Measurements from ENCODE around the gene ADAMTS16. TPM values are rescaled to one million over a fixed set of nuclear protein-coding genes. Genes with fewer than 3 reads are reported as not detected.

ADAMTS16 gene
- total and polyA plus RNA-seq, 8 donors = 0.42 to 3.5 (median 2.2) TPM

DNA sequence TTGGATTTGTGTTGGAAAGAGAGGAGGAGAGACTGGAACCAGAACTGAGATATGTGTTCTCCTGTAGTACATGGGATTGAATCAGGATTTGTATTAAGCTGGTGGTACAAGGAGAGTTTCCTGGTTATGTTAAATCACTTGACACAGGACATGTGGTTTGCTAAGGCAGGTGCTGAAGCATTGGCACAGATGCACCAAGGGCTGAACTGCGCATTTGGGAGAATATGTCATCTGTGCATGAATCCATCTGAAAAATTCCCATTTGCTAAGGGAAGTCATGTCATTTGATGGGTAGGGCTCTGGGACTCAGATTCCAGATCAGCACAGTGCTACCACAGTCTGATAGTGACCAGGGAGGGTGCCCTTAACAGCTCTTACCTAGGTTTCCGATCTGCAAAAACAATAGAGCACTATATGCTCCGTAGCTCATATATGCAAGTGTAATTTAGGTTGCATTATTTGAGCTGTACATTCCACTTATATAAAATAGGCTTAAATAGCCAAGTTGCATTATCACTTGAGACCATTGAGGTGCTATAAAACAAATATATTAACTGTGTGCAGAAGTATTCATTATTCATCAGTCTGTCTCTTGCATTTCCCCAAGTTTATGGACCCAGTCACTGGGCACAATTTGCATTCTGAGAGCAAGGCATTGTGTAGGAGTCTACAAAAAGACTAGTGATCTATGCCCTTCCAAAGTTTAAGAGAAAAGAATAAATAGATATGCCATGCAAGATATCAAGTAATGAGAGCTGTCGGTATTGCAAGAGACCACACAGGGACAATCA, 55.2 kb downstream of the ADAMTS16 start:
- no peaks in the 10 kb centered on the region for H3K9me3 ChIP-seq
- no peak for ATAC-seq
- H3K27ac ChIP-seq = no peak overlapping the region
- no peaks in the 10 kb centered on the region for H3K36me3 ChIP-seq
- H3K27me3 ChIP-seq = no peaks in the 10 kb centered on the region
- 78 to 89% methylated on average over 4 of the region's 4 CpGs for WGBS, 2 donors
- TF ChIP-seq, protein P1, sequence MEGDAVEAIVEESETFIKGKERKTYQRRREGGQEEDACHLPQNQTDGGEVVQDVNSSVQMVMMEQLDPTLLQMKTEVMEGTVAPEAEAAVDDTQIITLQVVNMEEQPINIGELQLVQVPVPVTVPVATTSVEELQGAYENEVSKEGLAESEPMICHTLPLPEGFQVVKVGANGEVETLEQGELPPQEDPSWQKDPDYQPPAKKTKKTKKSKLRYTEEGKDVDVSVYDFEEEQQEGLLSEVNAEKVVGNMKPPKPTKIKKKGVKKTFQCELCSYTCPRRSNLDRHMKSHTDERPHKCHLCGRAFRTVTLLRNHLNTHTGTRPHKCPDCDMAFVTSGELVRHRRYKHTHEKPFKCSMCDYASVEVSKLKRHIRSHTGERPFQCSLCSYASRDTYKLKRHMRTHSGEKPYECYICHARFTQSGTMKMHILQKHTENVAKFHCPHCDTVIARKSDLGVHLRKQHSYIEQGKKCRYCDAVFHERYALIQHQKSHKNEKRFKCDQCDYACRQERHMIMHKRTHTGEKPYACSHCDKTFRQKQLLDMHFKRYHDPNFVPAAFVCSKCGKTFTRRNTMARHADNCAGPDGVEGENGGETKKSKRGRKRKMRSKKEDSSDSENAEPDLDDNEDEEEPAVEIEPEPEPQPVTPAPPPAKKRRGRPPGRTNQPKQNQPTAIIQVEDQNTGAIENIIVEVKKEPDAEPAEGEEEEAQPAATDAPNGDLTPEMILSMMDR (IDR thresholded peaks at IDR 0.05) = no peak
- H3K4me3 ChIP-seq = no peak overlapping the region
- intact Hi-C loops (cut with DNase I) = no loop called here
- FAIRE-seq = no peak
- DNase-seq = no peak
- H3K4me1 ChIP-seq = no peaks in the 10 kb centered on the region

DNA sequence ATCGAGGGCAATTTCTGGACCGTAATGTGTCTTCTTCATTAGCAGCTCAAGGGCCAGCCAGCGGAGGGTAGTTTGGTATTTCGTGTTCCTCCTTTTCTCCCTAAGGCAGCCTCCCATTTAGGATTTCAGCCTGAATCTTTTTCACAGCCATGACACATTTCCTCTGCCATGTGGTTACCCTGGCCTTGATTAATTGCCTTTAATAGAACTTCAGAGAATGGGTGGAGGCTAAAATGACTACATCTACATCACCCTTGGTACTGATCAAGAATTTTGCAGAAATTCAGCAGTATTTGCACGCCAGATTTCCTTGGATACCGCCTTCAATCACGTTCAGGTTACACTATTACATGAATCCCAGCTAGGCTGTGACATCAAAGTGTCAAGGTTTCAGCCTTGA, 58.0 kb downstream of the ADAMTS16 start:
- no peaks in the 10 kb centered on the region for H3K4me1 ChIP-seq
- no peak for FAIRE-seq
- ATAC-seq = no peak
- intact Hi-C loops (cut with DNase I) = no loop called here
- no peak overlapping the region for H3K27ac ChIP-seq
- no peaks in the 10 kb centered on the region for H3K36me3 ChIP-seq
- TF ChIP-seq, protein P1 (IDR thresholded peaks at IDR 0.05) = no peak
- no peaks in the 10 kb centered on the region for H3K27me3 ChIP-seq
- H3K9me3 ChIP-seq = no peaks in the 10 kb centered on the region
- WGBS, 2 donors = 72 to 87% methylated on average over 7 of the region's 7 CpGs
- no peak overlapping the region for H3K4me3 ChIP-seq
- no peak for DNase-seq

DNA sequence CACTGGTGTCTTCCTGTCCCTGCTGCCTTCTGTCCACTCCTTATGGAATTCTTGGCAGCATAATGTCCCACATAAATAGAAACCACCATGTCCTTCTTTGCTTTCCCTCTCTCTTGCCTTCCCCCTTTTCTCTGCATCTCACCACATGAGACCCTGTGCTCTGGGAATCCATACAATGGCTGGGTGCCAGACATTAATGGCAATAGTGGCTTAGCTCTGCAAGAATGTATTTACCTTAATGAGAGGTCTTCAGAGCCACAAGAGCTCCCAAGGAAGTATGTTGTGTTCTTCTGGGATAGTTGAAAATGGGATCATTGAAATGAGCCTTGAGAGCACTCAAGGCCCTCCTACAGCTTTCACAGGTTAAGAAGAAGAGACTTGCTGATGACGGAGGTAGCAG, 58.7 kb downstream of the ADAMTS16 start:
- H3K4me3 ChIP-seq = no peak overlapping the region
- H3K27me3 ChIP-seq = no peaks in the 10 kb centered on the region
- ATAC-seq (no peak), FAIRE-seq (no peak), DNase-seq (no peak)
- TF ChIP-seq, protein P1 (IDR thresholded peaks at IDR 0.05) = no peak
- intact Hi-C loops (cut with DNase I) = no loop called here
- H3K36me3 ChIP-seq = no peaks in the 10 kb centered on the region
- H3K9me3 ChIP-seq = no peaks in the 10 kb centered on the region
- H3K27ac ChIP-seq = no peak overlapping the region
- H3K4me1 ChIP-seq = no peaks in the 10 kb centered on the region
- 0 to 6% methylated on average over 1 of the region's 1 CpG for WGBS, 2 donors

DNA sequence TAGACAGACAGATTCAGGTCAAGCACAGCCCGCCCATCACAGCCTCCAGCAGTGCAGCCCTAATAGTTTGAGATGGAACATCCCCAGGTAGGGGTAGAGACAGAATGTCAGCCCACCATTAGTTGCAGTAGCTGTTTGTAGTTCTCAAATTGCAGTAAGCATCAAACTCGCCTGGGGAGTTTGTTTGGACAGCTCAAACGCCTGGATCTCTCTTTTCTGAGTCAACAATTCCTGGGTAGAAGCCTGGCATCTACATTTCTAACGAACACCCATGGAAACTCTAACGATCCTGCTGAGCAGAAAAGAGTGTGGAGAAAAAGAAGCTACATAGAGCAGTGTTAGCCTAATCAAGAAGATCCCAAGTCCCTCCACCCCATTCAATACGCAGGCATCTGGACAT, 59.4 kb downstream of the ADAMTS16 start:
- WGBS, 2 donors = 47 to 48% methylated on average over 6 of the region's 6 CpGs
- no peak for FAIRE-seq
- Histone ChIP-seq H3K4me3 (no peak overlapping the region), H3K27me3 (no peaks in the 10 kb centered on the region), H3K36me3 (no peaks in the 10 kb centered on the region), H3K4me1 (no peaks in the 10 kb centered on the region), H3K27ac (no peak overlapping the region), H3K9me3 (no peaks in the 10 kb centered on the region)
- TF ChIP-seq, protein P1 (IDR thresholded peaks at IDR 0.05) = no peak
- DNase-seq = no peak
- no peak for ATAC-seq
- intact Hi-C loops (cut with DNase I) = no loop called here

DNA sequence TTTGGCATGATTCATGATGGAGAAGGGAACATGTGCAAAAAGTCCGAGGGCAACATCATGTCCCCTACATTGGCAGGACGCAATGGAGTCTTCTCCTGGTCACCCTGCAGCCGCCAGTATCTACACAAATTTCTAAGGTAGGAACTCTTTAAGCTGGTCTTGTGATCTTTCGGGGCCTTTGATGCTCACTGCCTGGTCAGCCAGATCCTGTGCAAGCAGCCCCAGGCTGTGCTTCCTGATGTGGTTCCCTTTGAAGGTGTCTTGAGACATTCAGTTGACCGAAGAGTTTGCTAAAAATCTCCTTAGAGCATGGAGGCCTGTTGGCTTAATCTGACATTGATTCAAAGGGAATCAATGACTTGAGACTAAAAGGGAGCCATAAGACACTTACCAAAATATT, 60.0 kb downstream of the ADAMTS16 start:
- FAIRE-seq = no peak
- WGBS, 2 donors = 74 to 83% methylated on average over 5 of the region's 5 CpGs
- Histone ChIP-seq H3K9me3 (no peaks in the 10 kb centered on the region), H3K36me3 (no peaks in the 10 kb centered on the region), H3K4me3 (no peak overlapping the region), H3K4me1 (no peaks in the 10 kb centered on the region), H3K27ac (no peak overlapping the region), H3K27me3 (no peaks in the 10 kb centered on the region)
- TF ChIP-seq, protein P1 (IDR thresholded peaks at IDR 0.05) = no peak
- no peak for DNase-seq
- ATAC-seq = no peak
- intact Hi-C loops (cut with DNase I) = no loop called here
